ENCODE data around the gene DSCAM. TPM values are rescaled to one million over a fixed set of nuclear protein-coding genes. Genes with fewer than 3 reads are reported as not detected.
"Not testable (repeated sequence)": the region's sequence is repeated elsewhere in the genome, so short reads cannot be mapped to it uniquely, and the experiment has no call there.

Gene DSCAM, protein sequence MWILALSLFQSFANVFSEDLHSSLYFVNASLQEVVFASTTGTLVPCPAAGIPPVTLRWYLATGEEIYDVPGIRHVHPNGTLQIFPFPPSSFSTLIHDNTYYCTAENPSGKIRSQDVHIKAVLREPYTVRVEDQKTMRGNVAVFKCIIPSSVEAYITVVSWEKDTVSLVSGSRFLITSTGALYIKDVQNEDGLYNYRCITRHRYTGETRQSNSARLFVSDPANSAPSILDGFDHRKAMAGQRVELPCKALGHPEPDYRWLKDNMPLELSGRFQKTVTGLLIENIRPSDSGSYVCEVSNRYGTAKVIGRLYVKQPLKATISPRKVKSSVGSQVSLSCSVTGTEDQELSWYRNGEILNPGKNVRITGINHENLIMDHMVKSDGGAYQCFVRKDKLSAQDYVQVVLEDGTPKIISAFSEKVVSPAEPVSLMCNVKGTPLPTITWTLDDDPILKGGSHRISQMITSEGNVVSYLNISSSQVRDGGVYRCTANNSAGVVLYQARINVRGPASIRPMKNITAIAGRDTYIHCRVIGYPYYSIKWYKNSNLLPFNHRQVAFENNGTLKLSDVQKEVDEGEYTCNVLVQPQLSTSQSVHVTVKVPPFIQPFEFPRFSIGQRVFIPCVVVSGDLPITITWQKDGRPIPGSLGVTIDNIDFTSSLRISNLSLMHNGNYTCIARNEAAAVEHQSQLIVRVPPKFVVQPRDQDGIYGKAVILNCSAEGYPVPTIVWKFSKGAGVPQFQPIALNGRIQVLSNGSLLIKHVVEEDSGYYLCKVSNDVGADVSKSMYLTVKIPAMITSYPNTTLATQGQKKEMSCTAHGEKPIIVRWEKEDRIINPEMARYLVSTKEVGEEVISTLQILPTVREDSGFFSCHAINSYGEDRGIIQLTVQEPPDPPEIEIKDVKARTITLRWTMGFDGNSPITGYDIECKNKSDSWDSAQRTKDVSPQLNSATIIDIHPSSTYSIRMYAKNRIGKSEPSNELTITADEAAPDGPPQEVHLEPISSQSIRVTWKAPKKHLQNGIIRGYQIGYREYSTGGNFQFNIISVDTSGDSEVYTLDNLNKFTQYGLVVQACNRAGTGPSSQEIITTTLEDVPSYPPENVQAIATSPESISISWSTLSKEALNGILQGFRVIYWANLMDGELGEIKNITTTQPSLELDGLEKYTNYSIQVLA (N-terminal part only)
- total RNA-seq = not detected

DNA sequence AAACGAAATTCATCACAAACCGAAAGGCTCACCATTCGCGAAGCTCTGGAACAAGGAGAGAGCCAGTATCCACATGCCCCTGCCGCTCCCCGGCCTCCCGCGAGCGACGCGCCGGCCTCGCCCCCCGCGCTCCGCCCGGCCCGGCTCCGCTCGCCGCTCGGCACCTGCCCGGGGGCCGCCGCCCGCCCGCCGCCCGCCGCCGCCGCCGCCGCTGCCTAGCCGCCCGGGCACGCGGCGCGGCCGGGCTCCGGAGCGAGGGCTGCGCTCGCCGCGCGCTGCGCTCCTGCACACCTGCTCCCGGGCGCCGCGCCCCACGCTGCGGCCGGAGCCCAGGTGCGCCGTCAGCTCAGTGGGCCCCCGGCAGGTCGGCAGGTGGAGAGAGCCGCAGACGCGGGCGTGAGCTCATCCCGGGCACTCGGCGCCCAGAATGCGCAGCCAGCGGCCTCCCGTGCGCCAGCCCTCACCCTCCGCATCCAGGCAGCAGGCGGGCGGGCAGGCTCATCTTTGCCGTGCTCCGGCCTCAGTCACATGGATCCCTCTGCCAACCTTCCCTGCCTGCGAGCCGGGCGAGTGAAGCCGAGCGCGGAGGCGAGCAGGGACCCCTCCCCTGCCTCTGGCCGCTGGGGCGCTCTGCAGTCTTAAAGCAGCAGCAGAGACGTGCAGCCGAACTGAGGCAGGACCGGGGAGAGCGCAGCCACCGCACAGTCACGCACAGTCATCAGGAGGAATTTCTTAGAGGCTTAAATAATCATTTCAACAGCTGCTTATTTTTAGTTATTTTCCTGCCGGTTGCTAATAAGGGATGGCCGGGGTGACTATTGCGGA is at the start of gene DSCAM:
TSS of gene DSCAM (minus strand) at position 572 of the 825 bp plus-strand sequence. CDS start at position 75, 497 bp downstream.
- DNase-seq (ENCODE audit: extremely low spot score in 2 of 2) = no peak
- no peak within 1 kb of the TSS for H3K27ac ChIP-seq
- intact Hi-C loops (cut with DNase I) = no loop called here
- H3K4me3 ChIP-seq = no peak within 1 kb of the TSS
- no peaks in the 10 kb centered on the region for H3K9me3 ChIP-seq
- H3K27me3 ChIP-seq = peaks cover 3% of the 10 kb centered on the region
- H3K4me1 ChIP-seq = no peaks in the 10 kb centered on the region
- H3K36me3 ChIP-seq = no peaks in the 10 kb centered on the region
- TF ChIP-seq POLR2A (IDR thresholded peaks at IDR 0.05) = no peak
- TF ChIP-seq POLR2AphosphoS5 (IDR thresholded peaks at IDR 0.05; ENCODE audit: insufficient read depth in 1 of 2, low read depth in 1 of 2) = no peak
- TF ChIP-seq, protein P1, sequence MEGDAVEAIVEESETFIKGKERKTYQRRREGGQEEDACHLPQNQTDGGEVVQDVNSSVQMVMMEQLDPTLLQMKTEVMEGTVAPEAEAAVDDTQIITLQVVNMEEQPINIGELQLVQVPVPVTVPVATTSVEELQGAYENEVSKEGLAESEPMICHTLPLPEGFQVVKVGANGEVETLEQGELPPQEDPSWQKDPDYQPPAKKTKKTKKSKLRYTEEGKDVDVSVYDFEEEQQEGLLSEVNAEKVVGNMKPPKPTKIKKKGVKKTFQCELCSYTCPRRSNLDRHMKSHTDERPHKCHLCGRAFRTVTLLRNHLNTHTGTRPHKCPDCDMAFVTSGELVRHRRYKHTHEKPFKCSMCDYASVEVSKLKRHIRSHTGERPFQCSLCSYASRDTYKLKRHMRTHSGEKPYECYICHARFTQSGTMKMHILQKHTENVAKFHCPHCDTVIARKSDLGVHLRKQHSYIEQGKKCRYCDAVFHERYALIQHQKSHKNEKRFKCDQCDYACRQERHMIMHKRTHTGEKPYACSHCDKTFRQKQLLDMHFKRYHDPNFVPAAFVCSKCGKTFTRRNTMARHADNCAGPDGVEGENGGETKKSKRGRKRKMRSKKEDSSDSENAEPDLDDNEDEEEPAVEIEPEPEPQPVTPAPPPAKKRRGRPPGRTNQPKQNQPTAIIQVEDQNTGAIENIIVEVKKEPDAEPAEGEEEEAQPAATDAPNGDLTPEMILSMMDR (IDR thresholded peaks at IDR 0.05) = no peak

DNA sequence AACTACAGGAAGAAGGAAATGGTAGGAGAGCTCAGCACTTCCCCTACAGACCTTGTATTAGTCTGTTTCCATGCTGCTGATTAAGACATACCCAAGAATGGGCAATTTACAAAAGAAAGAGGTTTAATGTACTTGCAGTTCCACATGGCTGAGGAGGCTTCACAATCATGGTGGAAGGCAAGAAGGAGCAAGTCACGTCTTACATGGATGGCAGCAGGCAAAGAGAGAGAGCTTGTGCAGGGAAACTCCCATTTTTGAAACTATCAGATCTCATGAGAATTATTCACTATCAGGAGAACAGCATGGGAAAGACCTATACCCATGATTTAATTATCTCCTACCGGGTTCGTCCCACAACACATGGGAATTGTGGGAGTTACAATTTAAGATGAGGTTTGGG is 48.7 kb upstream of the DSCAM start:
- DNase-seq (ENCODE audit: extremely low spot score in 2 of 2); H3K4me3 ChIP-seq; intact Hi-C loops (cut with DNase I); H3K27me3 ChIP-seq; H3K4me1 ChIP-seq; H3K27ac ChIP-seq; H3K9me3 ChIP-seq; H3K36me3 ChIP-seq: not testable (repeated sequence)

DNA sequence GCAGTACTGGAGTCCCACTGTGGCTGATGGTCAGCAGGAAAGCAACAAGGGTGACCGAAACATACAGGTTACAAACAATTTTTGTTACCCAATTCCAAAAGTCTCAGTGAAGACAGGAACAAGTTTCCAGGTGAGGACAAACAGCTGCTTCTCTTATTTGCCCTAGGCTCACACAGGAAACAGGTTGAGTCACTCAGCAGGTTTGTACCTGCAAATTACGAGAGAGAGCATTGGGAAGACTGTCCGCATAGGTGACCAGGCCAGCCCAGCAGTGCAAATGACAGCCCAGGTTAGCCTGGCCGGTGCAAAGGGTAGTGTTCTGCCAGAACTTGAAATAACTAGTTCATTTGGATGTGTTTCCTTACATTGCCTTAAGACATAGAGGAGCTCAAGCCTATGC is 40.0 kb upstream of the DSCAM start:
- no peak overlapping the region for H3K27ac ChIP-seq
- TF ChIP-seq, protein P1 (IDR thresholded peaks at IDR 0.05) = no peak
- TF ChIP-seq POLR2AphosphoS5 (IDR thresholded peaks at IDR 0.05; ENCODE audit: insufficient read depth in 1 of 2, low read depth in 1 of 2) = no peak
- DNase-seq (ENCODE audit: extremely low spot score in 2 of 2) = no peak
- intact Hi-C loops (cut with DNase I) = no loop called here
- no peak overlapping the region for H3K4me3 ChIP-seq
- no peaks in the 10 kb centered on the region for H3K4me1 ChIP-seq
- no peaks in the 10 kb centered on the region for H3K27me3 ChIP-seq
- H3K9me3 ChIP-seq = no peaks in the 10 kb centered on the region
- no peaks in the 10 kb centered on the region for H3K36me3 ChIP-seq

DNA sequence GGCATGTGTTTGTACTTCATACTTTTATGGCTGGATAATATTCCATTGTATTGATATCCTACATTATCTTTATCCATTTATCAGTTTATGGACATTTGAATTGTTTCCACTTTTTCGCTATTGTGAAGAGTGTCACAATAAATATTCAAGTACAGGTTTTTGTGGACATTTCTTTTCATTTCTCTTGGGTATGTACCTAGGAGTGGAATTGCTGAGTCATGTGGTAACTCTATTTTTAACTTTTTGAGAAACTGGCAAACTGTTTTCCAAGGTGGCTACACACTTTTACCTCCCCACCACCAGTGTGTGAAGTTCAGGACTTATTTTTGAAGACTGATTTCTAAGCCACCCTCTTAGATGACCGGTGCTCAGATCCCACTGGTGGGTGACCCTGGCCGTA is 39.0 kb upstream of the DSCAM start:
- intact Hi-C loops (cut with DNase I) = no loop called here
- no peak overlapping the region for H3K27ac ChIP-seq
- no peaks in the 10 kb centered on the region for H3K36me3 ChIP-seq
- H3K27me3 ChIP-seq = no peaks in the 10 kb centered on the region
- no peak overlapping the region for H3K4me3 ChIP-seq
- DNase-seq (ENCODE audit: extremely low spot score in 2 of 2) = no peak
- H3K4me1 ChIP-seq = no peaks in the 10 kb centered on the region
- H3K9me3 ChIP-seq = no peaks in the 10 kb centered on the region
- no peak for TF ChIP-seq POLR2AphosphoS5 (IDR thresholded peaks at IDR 0.05; ENCODE audit: insufficient read depth in 1 of 2, low read depth in 1 of 2)
- no peak for TF ChIP-seq POLR2A (IDR thresholded peaks at IDR 0.05)
- TF ChIP-seq, protein P1 (IDR thresholded peaks at IDR 0.05) = no peak

Data from vagina (tissue), 2 donors.